ENCODE results near the gene GMPS. TPM values are rescaled to one million over a fixed set of nuclear protein-coding genes. Genes with fewer than 3 reads are reported as not detected.

GMPS gene
- total RNA-seq, 2 donors from 2014 or later: 30.2 to 31.8 TPM

DNA sequence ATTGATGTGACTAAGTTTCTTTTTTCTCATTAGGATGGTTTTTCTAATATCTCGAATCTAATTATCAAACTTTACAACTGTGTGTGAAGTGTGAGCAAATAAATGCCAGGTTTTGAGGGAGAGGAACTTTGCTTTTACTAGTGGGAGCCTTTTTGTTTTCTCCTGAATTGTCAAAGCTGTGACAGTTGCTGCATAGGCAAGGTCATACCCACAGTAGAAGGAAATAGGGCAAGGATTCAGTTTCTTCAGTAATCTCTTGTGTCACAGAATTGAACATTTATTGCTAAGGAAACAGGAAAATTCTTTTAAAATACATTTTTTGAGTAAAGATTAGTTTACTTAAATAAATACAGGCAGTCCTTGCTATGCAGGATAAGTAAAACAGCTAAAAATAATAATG, 19.5 kb downstream of the GMPS start:
- ATAC-seq (ENCODE audit: insufficient number of reproducible peaks, low FRiP score, low read depth) (no peak), DNase-seq (ENCODE audit: low spot score) (no peak)
- Histone ChIP-seq H3K27me3 (replicated peaks; ENCODE audit: insufficient read depth) (no peaks in the 10 kb centered on the region), H3K27ac (no peak overlapping the region), H3K4me3 (no peak overlapping the region), H3K36me3 (no peaks in the 10 kb centered on the region), H3K4me1 (ENCODE audit: control insufficient read depth in 1 of 2, low read depth in 2 of 2) (peaks cover 10 to 18% of the 10 kb centered on the region in 2 donors), H3K9me3 (no peaks in the 10 kb centered on the region)
- TF ChIP-seq, protein P1, sequence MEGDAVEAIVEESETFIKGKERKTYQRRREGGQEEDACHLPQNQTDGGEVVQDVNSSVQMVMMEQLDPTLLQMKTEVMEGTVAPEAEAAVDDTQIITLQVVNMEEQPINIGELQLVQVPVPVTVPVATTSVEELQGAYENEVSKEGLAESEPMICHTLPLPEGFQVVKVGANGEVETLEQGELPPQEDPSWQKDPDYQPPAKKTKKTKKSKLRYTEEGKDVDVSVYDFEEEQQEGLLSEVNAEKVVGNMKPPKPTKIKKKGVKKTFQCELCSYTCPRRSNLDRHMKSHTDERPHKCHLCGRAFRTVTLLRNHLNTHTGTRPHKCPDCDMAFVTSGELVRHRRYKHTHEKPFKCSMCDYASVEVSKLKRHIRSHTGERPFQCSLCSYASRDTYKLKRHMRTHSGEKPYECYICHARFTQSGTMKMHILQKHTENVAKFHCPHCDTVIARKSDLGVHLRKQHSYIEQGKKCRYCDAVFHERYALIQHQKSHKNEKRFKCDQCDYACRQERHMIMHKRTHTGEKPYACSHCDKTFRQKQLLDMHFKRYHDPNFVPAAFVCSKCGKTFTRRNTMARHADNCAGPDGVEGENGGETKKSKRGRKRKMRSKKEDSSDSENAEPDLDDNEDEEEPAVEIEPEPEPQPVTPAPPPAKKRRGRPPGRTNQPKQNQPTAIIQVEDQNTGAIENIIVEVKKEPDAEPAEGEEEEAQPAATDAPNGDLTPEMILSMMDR (IDR thresholded peaks at IDR 0.05): no peak

DNA sequence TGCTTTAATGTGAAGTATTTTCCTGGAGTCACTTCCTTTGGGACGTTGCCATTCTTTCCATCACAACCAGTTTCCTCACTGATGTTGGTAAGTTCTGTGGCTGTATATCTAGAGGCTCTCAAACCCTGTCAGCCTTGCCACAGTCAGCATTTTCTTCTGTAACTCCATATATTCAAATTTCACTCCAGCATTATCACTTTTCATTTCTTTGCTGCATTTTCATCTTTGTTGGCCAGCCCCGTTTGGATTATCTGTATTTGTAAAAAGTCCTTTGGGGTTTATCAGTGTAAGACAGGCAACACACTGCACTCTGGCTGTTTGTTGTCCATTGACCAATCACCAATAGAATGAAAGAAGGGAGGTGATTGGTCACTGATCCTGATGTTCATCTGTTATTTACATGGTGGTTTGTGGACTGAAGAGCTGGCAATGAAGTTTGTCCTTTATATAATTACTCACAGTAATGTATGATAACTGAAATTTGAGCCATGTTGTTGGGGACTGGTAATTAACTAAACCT, 20.3 kb downstream of the GMPS start:
- TF ChIP-seq, protein P1 (IDR thresholded peaks at IDR 0.05): no peak
- H3K36me3 ChIP-seq: no peaks in the 10 kb centered on the region
- DNase-seq (ENCODE audit: low spot score) (no peak), ATAC-seq (ENCODE audit: insufficient number of reproducible peaks, low FRiP score, low read depth) (no peak)
- H3K9me3 ChIP-seq: no peaks in the 10 kb centered on the region
- no peaks in the 10 kb centered on the region for H3K27me3 ChIP-seq (replicated peaks; ENCODE audit: insufficient read depth)
- no peak overlapping the region for H3K27ac ChIP-seq
- H3K4me3 ChIP-seq: no peak overlapping the region
- peaks cover 10 to 18% of the 10 kb centered on the region in 2 donors for H3K4me1 ChIP-seq (ENCODE audit: control insufficient read depth in 1 of 2, low read depth in 2 of 2)

DNA sequence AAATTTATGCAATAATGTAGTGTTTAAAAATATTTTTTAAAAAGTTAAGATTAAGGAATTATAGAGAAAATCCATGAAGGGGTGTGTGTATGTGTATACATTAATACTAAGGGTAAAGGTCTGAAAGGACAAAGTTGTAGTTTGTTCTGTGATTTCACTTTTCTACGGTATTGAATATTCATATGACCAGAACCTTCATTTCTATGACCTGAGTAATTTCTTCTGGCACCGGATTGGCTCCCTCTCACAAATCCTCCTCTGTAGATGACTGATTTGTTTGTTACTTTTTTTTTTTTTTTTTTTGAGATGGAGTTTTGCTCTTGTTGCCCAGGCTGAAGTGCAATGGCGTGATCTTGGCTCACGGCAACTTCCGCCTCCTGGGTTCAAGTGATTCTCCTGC, 20.9 kb downstream of the GMPS start:
- H3K4me3 ChIP-seq: no peak overlapping the region
- H3K9me3 ChIP-seq: no peaks in the 10 kb centered on the region
- DNase-seq (ENCODE audit: low spot score) (no peak), ATAC-seq (ENCODE audit: insufficient number of reproducible peaks, low FRiP score, low read depth) (no peak)
- peaks cover 10 to 18% of the 10 kb centered on the region in 2 donors for H3K4me1 ChIP-seq (ENCODE audit: control insufficient read depth in 1 of 2, low read depth in 2 of 2)
- no peak overlapping the region for H3K27ac ChIP-seq
- no peaks in the 10 kb centered on the region for H3K27me3 ChIP-seq (replicated peaks; ENCODE audit: insufficient read depth)
- H3K36me3 ChIP-seq: no peaks in the 10 kb centered on the region
- TF ChIP-seq, protein P1 (IDR thresholded peaks at IDR 0.05): no peak

DNA sequence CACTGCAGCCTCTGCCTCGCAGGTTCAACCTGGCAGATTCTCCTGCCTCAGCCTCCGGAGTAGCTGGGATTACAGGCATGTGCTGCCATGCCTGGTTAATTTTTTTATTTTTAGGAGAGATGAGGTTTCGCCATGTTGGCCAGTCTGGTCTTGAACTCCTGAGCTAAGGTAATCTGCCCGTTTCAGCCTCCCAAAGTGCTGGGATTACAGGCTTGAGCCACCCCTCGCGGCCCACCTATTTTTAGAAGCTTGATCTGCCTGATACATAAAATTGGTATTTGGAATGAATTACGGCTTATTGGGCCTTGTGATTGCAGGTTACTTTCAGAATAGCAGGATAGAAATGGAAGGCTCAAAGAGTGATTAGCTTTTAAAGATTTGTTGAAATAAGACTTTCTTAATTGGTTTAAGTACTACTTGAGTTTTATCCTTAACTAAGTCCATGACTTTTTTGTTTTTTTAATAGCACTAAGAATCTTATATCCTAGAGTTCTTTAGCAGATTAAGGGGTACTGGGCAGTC, 25.0 kb downstream of the GMPS start:
- H3K27ac ChIP-seq: no peak overlapping the region
- H3K4me3 ChIP-seq: no peak overlapping the region
- H3K36me3 ChIP-seq: no peaks in the 10 kb centered on the region
- H3K27me3 ChIP-seq (replicated peaks; ENCODE audit: insufficient read depth): no peaks in the 10 kb centered on the region
- ATAC-seq (ENCODE audit: insufficient number of reproducible peaks, low FRiP score, low read depth): no peak
- H3K4me1 ChIP-seq (ENCODE audit: control insufficient read depth in 1 of 2, low read depth in 2 of 2): peaks cover 4 to 6% of the 10 kb centered on the region in 2 donors
- no peak for DNase-seq (ENCODE audit: low spot score)
- no peaks in the 10 kb centered on the region for H3K9me3 ChIP-seq
- TF ChIP-seq, protein P1 (IDR thresholded peaks at IDR 0.05): no peak

DNA sequence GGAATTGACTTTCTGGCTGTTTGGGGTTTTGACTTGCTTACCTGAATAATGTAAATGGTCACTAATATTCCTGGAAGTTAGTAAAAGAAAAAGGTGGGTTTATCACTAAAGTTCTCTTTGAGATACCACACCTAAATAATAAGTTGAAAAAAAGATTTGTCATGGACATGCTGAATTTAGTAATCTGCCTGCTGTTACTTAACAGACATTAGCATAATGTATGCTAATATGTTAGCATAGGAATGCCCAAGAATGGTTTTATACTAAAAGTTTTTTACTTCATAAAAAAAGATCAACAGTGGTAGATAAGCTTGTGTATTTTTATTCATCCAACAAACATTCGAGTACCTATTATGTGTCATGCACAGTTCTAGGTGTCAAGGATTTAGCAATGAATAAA, 36.5 kb downstream of the GMPS start:
- peaks cover 8% of the 10 kb centered on the region for H3K36me3 ChIP-seq
- H3K9me3 ChIP-seq: no peaks in the 10 kb centered on the region
- H3K4me3 ChIP-seq: no peak overlapping the region
- H3K4me1 ChIP-seq (ENCODE audit: control insufficient read depth in 1 of 2, low read depth in 2 of 2): no peaks in the 10 kb centered on the region
- DNase-seq (ENCODE audit: low spot score): no peak
- no peak for ATAC-seq (ENCODE audit: insufficient number of reproducible peaks, low FRiP score, low read depth)
- no peak overlapping the region for H3K27ac ChIP-seq
- TF ChIP-seq, protein P1 (IDR thresholded peaks at IDR 0.05): no peak
- no peaks in the 10 kb centered on the region for H3K27me3 ChIP-seq (replicated peaks; ENCODE audit: insufficient read depth)
